Measurements from ENCODE around the gene SNAP25. TPM values are rescaled to one million over a fixed set of nuclear protein-coding genes. Genes with fewer than 3 reads are reported as not detected.

Gene SNAP25
- total RNA-seq, 4 donors from 2014 or later = 0.34 to 2.1 TPM; not detected in 2

- TF ChIP-seq, protein P1, sequence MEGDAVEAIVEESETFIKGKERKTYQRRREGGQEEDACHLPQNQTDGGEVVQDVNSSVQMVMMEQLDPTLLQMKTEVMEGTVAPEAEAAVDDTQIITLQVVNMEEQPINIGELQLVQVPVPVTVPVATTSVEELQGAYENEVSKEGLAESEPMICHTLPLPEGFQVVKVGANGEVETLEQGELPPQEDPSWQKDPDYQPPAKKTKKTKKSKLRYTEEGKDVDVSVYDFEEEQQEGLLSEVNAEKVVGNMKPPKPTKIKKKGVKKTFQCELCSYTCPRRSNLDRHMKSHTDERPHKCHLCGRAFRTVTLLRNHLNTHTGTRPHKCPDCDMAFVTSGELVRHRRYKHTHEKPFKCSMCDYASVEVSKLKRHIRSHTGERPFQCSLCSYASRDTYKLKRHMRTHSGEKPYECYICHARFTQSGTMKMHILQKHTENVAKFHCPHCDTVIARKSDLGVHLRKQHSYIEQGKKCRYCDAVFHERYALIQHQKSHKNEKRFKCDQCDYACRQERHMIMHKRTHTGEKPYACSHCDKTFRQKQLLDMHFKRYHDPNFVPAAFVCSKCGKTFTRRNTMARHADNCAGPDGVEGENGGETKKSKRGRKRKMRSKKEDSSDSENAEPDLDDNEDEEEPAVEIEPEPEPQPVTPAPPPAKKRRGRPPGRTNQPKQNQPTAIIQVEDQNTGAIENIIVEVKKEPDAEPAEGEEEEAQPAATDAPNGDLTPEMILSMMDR (IDR thresholded peaks at IDR 0.05) = no peak
- no peak for TF ChIP-seq POLR2A (IDR thresholded peaks at IDR 0.05)
- no peak overlapping the region for H3K4me3 ChIP-seq (ENCODE audit: low read depth, poor library complexity, severe bottlenecking)
- DNase-seq (ENCODE audit: low spot score in 2 of 2) = no peak
- intact Hi-C loops (cut with DNase I; ENCODE audit: low total_unique reads) = no loop called here
- 83 to 90% methylated on average over 5 of the region's 5 CpGs for WGBS, 2 donors
These were observed 69.8 kb downstream of the SNAP25 start for GRCh38 chr20:10288421-10288820.

GRCh38 chr20:10288954-10289646 lies 70.5 kb downstream of the SNAP25 start:
- intact Hi-C loops (cut with DNase I; ENCODE audit: low total_unique reads) = no loop called here
- TF ChIP-seq POLR2A (IDR thresholded peaks at IDR 0.05) = no peak
- H3K4me3 ChIP-seq (ENCODE audit: low read depth, poor library complexity, severe bottlenecking) = no peak overlapping the region
- DNase-seq (ENCODE audit: low spot score in 2 of 2) = no peak
- 88 to 89% methylated on average over 5 of the region's 5 CpGs for WGBS, 2 donors

DNA sequence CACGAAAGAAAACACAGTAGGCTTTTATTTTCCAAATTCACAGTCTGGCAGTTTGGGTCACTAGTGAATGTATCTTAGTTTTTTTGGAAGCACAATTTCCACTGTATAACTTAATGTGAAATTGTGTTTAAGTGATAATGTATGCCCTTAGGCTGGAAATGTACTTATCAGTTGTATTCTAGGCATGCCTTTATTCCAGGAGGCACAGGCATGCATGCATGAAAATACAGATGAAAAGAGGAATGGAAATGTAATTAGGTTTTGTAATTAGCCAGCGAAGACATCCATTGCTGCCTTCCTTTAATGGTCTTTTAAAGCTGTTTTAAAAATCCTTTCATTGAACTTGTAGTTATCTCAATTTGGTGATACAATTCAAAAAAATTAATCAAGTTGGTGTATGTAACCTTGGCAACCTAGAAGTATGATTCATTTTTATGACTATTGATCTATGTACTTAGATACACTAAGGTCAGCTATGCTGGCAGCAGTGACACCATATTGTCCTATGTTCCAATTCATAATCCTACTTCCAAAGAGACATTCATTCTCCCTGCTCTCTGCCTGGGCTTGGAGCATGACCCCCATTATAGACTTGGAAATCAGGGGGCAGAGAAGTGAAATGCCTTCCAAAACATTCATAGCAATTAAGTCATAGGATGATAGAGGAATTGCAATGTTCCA lies 73.1 kb downstream of the SNAP25 start:
- TF ChIP-seq, protein P1 (IDR thresholded peaks at IDR 0.05) = no peak
- no peak for TF ChIP-seq POLR2A (IDR thresholded peaks at IDR 0.05)
- 74 to 79% methylated on average over 2 of the region's 2 CpGs for WGBS, 2 donors
- intact Hi-C loops (cut with DNase I; ENCODE audit: low total_unique reads) = no loop called here
- H3K4me3 ChIP-seq (ENCODE audit: low read depth, poor library complexity, severe bottlenecking) = no peak overlapping the region
- DNase-seq (ENCODE audit: low spot score in 2 of 2) = no peak

DNA sequence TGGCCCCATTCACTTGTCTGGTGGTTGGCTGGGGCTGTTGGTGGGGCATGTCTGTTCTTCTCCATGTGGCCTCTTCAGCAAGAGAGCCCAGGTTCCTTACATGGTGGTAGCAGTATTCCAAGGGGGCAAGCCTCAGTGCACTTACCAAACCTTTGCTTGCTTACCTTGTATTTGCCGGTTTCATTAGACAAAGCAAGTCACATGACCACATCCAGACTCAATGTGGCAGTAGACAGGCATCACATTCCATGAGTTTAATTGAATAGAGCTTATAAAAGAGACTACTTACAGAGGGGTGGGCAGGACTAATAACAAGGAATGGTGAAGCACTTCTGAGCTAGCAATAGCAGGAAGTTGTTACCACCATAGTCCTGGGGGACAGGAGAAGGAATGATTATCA lies 78.6 kb downstream of the SNAP25 start:
- intact Hi-C loops (cut with DNase I; ENCODE audit: low total_unique reads) = no loop called here
- TF ChIP-seq, protein P1 (IDR thresholded peaks at IDR 0.05) = no peak
- WGBS, 2 donors = 84 to 100% methylated on average over 1 of the region's 1 CpG
- no peak for DNase-seq (ENCODE audit: low spot score in 2 of 2)
- H3K4me3 ChIP-seq (ENCODE audit: low read depth, poor library complexity, severe bottlenecking) = no peak overlapping the region

DNA sequence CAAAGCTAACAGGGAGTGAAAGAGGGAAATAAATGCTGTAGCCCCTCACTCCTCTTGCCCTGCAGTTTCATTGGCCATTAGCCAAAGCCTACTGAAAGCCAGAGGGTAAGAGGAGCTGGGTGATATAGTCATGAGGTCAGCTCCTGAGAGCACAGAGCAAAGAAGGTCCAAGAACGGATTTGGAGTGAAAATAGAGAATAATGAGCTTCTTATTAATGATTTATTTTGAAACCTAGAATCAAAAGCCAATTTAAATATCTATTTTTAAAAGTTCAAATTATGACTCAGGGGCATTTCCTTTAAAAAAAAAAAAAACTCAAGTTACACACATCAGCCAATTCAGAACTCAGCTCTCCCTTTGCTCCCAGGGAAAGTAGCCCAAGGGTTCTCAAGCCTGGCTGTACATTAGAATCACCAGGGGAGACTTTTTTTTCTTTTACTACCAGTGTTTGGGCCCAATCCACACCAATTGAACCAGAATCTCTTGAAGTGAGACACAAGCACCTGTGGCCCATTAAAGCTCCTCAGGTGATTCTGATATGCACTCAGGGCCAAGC lies 79.1 kb downstream of the SNAP25 start:
- no peak for TF ChIP-seq POLR2A (IDR thresholded peaks at IDR 0.05)
- TF ChIP-seq, protein P1 (IDR thresholded peaks at IDR 0.05) = no peak
- 21 to 30% methylated on average over 1 of the region's 1 CpG for WGBS, 2 donors
- H3K4me3 ChIP-seq (ENCODE audit: low read depth, poor library complexity, severe bottlenecking) = no peak overlapping the region
- DNase-seq (ENCODE audit: low spot score in 2 of 2) = no peak
- intact Hi-C loops (cut with DNase I; ENCODE audit: low total_unique reads) = no loop called here
